ENCODE data around the gene SORCS2. TPM values are rescaled to one million over a fixed set of nuclear protein-coding genes. Genes with fewer than 3 reads are reported as not detected.

SORCS2 gene
- total RNA-seq, 3 donors from 2014 or later: 0.66 to 1.3 (median 0.80) TPM

DNA sequence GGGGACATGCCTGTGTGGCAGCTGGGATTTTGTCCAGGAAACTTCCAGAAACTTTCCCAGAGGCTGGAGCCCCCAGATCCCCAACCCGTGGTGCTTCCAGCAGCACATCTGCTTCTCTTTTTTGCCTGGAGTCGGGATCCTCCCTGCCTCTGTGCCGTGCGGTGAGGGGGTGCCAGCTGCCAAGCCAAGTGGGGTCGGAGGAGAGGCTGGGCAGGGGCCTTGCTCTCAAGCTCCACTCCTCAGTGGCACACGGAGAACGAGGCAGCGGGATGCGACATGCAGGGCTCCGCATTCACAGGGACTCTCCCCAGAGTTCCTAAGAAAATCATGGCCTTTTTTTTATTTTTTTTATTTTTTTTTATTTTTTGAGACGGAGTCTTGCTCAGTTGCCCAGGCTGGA is 121.7 kb downstream of the SORCS2 start:
- DNase-seq (ENCODE audit: low spot score in 2 of 2): no peak
- intact Hi-C loops (cut with DNase I; ENCODE audit: low total_unique reads): no loop called here
- Histone ChIP-seq H3K27ac (peak overlapping the region in 1 of 2 donors; percentile 43), H3K4me3 (no peak overlapping the region), H3K4me1 (no peaks in the 10 kb centered on the region), H3K9me3 (peaks cover 5 to 13% of the 10 kb centered on the region in 2 donors), H3K27me3 (no peaks in the 10 kb centered on the region), H3K36me3 (no peaks in the 10 kb centered on the region)
- TF ChIP-seq POLR2AphosphoS5 (IDR thresholded peaks at IDR 0.05) (no peak), POLR2A (IDR thresholded peaks at IDR 0.05) (no peak)
- TF ChIP-seq, protein P1, sequence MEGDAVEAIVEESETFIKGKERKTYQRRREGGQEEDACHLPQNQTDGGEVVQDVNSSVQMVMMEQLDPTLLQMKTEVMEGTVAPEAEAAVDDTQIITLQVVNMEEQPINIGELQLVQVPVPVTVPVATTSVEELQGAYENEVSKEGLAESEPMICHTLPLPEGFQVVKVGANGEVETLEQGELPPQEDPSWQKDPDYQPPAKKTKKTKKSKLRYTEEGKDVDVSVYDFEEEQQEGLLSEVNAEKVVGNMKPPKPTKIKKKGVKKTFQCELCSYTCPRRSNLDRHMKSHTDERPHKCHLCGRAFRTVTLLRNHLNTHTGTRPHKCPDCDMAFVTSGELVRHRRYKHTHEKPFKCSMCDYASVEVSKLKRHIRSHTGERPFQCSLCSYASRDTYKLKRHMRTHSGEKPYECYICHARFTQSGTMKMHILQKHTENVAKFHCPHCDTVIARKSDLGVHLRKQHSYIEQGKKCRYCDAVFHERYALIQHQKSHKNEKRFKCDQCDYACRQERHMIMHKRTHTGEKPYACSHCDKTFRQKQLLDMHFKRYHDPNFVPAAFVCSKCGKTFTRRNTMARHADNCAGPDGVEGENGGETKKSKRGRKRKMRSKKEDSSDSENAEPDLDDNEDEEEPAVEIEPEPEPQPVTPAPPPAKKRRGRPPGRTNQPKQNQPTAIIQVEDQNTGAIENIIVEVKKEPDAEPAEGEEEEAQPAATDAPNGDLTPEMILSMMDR (IDR thresholded peaks at IDR 0.05): no peak

GRCh38 chr4:7315286-7315685 is 122.9 kb downstream of the SORCS2 start:
- Histone ChIP-seq H3K27me3 (no peaks in the 10 kb centered on the region), H3K27ac (no peak overlapping the region), H3K4me1 (no peaks in the 10 kb centered on the region), H3K4me3 (no peak overlapping the region), H3K9me3 (peaks cover 15 to 26% of the 10 kb centered on the region in 2 donors), H3K36me3 (no peaks in the 10 kb centered on the region)
- TF ChIP-seq POLR2A (IDR thresholded peaks at IDR 0.05) (no peak), POLR2AphosphoS5 (IDR thresholded peaks at IDR 0.05) (no peak)
- TF ChIP-seq, protein P1 (IDR thresholded peaks at IDR 0.05): no peak
- no peak for DNase-seq (ENCODE audit: low spot score in 2 of 2)
- intact Hi-C loops (cut with DNase I; ENCODE audit: low total_unique reads): no loop called here

GRCh38 chr4:7315935-7316334 is 123.6 kb downstream of the SORCS2 start:
- TF ChIP-seq, protein P1 (IDR thresholded peaks at IDR 0.05): no peak
- TF ChIP-seq POLR2A (IDR thresholded peaks at IDR 0.05) (no peak), POLR2AphosphoS5 (IDR thresholded peaks at IDR 0.05) (no peak)
- intact Hi-C loops (cut with DNase I; ENCODE audit: low total_unique reads): no loop called here
- no peak overlapping the region for H3K27ac ChIP-seq
- H3K9me3 ChIP-seq: peaks cover 15 to 26% of the 10 kb centered on the region in 2 donors
- H3K36me3 ChIP-seq: no peaks in the 10 kb centered on the region
- no peak overlapping the region for H3K4me3 ChIP-seq
- DNase-seq (ENCODE audit: low spot score in 2 of 2): no peak
- no peaks in the 10 kb centered on the region for H3K4me1 ChIP-seq
- no peaks in the 10 kb centered on the region for H3K27me3 ChIP-seq

DNA sequence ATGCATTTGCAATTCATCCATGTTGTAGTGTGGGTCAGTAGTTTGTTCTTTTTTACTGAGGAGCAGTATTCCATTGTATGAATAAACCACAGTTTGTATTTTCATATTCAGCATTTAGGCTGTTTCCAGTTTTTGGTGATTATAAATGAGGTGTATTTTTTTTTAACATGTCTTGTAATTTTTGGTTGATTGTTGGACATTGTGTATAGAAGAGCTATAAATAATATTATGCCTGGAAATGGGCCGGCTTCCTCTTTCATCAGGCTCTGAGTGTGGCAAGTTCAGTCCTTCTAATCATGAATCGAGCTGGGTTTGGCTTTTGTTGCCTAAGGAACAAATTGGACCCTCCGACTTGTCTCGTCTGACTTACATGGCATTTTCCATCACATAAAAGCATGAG is 126.7 kb downstream of the SORCS2 start:
- Histone ChIP-seq H3K4me3 (no peak overlapping the region), H3K27me3 (no peaks in the 10 kb centered on the region), H3K27ac (no peak overlapping the region), H3K4me1 (no peaks in the 10 kb centered on the region), H3K9me3 (peaks cover 15 to 26% of the 10 kb centered on the region in 2 donors), H3K36me3 (no peaks in the 10 kb centered on the region)
- TF ChIP-seq, protein P1 (IDR thresholded peaks at IDR 0.05): no peak
- no peak for TF ChIP-seq POLR2A (IDR thresholded peaks at IDR 0.05)
- no peak for TF ChIP-seq POLR2AphosphoS5 (IDR thresholded peaks at IDR 0.05)
- intact Hi-C loops (cut with DNase I; ENCODE audit: low total_unique reads): no loop called here
- no peak for DNase-seq (ENCODE audit: low spot score in 2 of 2)

GRCh38 chr4:7320206-7320797 is 128.0 kb downstream of the SORCS2 start:
- no peaks in the 10 kb centered on the region for H3K36me3 ChIP-seq
- H3K27me3 ChIP-seq: no peaks in the 10 kb centered on the region
- no peak for DNase-seq (ENCODE audit: low spot score in 2 of 2)
- no peak for TF ChIP-seq POLR2A (IDR thresholded peaks at IDR 0.05)
- TF ChIP-seq POLR2AphosphoS5 (IDR thresholded peaks at IDR 0.05): no peak
- H3K27ac ChIP-seq: no peak overlapping the region
- no peak overlapping the region for H3K4me3 ChIP-seq
- intact Hi-C loops (cut with DNase I; ENCODE audit: low total_unique reads): no loop called here
- peaks cover 15 to 26% of the 10 kb centered on the region in 2 donors for H3K9me3 ChIP-seq
- no peaks in the 10 kb centered on the region for H3K4me1 ChIP-seq

Measured in breast epithelium (tissue), 4 donors.